WERI-Rb-1 (cell line): Measurements from ENCODE around the gene TRPC4.

ENCODE experiments used
- DNase-seq: peaks from one replicate; pipeline ENCODE4 v3.0.0-alpha.2; 2020
- H3K27ac ChIP-seq: fragments of 250-450 bp; sonication (Bioruptor Pico); 2 replicates; pipeline ENCODE4 v1.5.1; 2020; ENCODE audit warnings: mild to moderate bottlenecking, moderate library complexity
- H3K27me3 ChIP-seq: fragments of 250-450 bp; sonication (Bioruptor Pico); 2 replicates; pipeline ENCODE4 v1.5.1; 2021; ENCODE audit warnings: mild to moderate bottlenecking, low read depth, moderate library complexity; ENCODE audit not compliant: insufficient read depth, severe bottlenecking
- H3K36me3 ChIP-seq: fragments of 250-450 bp; sonication (Bioruptor Pico); 2 replicates; pipeline ENCODE4 v1.5.1; 2020; ENCODE audit warnings: mild to moderate bottlenecking, moderate library complexity
- H3K4me3 ChIP-seq: 2 replicates; pipeline ENCODE4 v1.5.1; 2011; ENCODE audit warnings: low read depth, mild to moderate bottlenecking, control low read depth, low read length
- H3K9me3 ChIP-seq: fragments of 250-450 bp; sonication (Bioruptor Pico); 2 replicates; pipeline ENCODE4 v1.5.1; 2021; ENCODE audit warnings: mild to moderate bottlenecking, moderate library complexity; ENCODE audit not compliant: severe bottlenecking
- CTCF ChIP-seq: IDR thresholded peaks from 2 replicates; pipeline ENCODE4 v1.5.1; 2011; ENCODE audit warnings: low read depth, mild to moderate bottlenecking, control low read depth, inconsistent platforms, low read length

The TRPC4 gene

GRCh38 chr13:37706041-37706440, 163.5 kb downstream of the TRPC4 start:
- no peak overlapping the region for H3K27ac ChIP-seq
- H3K27me3 ChIP-seq: no peaks in the 10 kb centered on the region
- no peak for DNase-seq
- no peaks in the 10 kb centered on the region for H3K36me3 ChIP-seq
- no peak for TF ChIP-seq CTCF
- no peak overlapping the region for H3K4me3 ChIP-seq
- no peaks in the 10 kb centered on the region for H3K9me3 ChIP-seq

GRCh38 chr13:37701972-37702371, 167.6 kb downstream of the TRPC4 start:
- Histone ChIP-seq H3K9me3 (no peaks in the 10 kb centered on the region), H3K4me3 (no peak overlapping the region), H3K36me3 (no peaks in the 10 kb centered on the region), H3K27me3 (no peaks in the 10 kb centered on the region), H3K27ac (no peak overlapping the region)
- TF ChIP-seq CTCF: no peak
- no peak for DNase-seq

- Histone ChIP-seq H3K4me3 (no peak overlapping the region), H3K36me3 (no peaks in the 10 kb centered on the region), H3K9me3 (no peaks in the 10 kb centered on the region), H3K27ac (no peak overlapping the region), H3K27me3 (no peaks in the 10 kb centered on the region)
- TF ChIP-seq CTCF: no peak
- DNase-seq: no peak
These were observed 168.3 kb downstream of the TRPC4 start for GRCh38 chr13:37701306-37701705.

- H3K9me3 ChIP-seq: no peaks in the 10 kb centered on the region
- no peaks in the 10 kb centered on the region for H3K36me3 ChIP-seq
- DNase-seq: no peak
- H3K27me3 ChIP-seq: no peaks in the 10 kb centered on the region
- no peak overlapping the region for H3K27ac ChIP-seq
- TF ChIP-seq CTCF: no peak
- no peak overlapping the region for H3K4me3 ChIP-seq
These were observed 168.7 kb downstream of the TRPC4 start for GRCh38 chr13:37700887-37701286.

GRCh38 chr13:37695200-37695599, 174.4 kb downstream of the TRPC4 start:
- Histone ChIP-seq H3K27me3 (no peaks in the 10 kb centered on the region), H3K9me3 (no peaks in the 10 kb centered on the region), H3K27ac (no peak overlapping the region), H3K36me3 (no peaks in the 10 kb centered on the region), H3K4me3 (no peak overlapping the region)
- DNase-seq: no peak
- TF ChIP-seq CTCF: no peak

GRCh38 chr13:37690361-37690760, 179.2 kb downstream of the TRPC4 start:
- no peaks in the 10 kb centered on the region for H3K9me3 ChIP-seq
- no peak overlapping the region for H3K27ac ChIP-seq
- no peak for DNase-seq
- TF ChIP-seq CTCF: no peak
- no peak overlapping the region for H3K4me3 ChIP-seq
- H3K27me3 ChIP-seq: no peaks in the 10 kb centered on the region
- no peaks in the 10 kb centered on the region for H3K36me3 ChIP-seq
